NT2/D1 (cell line): Measurements from ENCODE around the gene SELENBP1.

ENCODE experiments used
- SUZ12 ChIP-seq: IDR thresholded peaks from 2 replicates; pipeline ENCODE4 v1.6.1; 2011; ENCODE audit not compliant: insufficient read length, insufficient read depth; ENCODE audit errors: extremely low read depth
- YY1 ChIP-seq: IDR thresholded peaks from 2 replicates; pipeline ENCODE4 v1.6.1; 2011; ENCODE audit not compliant: insufficient read length, insufficient read depth
- ZNF274 ChIP-seq: IDR thresholded peaks from 2 replicates; pipeline ENCODE4 v1.6.1; 2011; ENCODE audit warnings: mild to moderate bottlenecking, low read depth, low read length

- no peak for TF ChIP-seq ZNF274
- TF ChIP-seq SUZ12: no peak
- TF ChIP-seq YY1: no peak
Measured at GRCh38 chr1:151346082-151346768, 26.3 kb downstream of the SELENBP1 start.
